A549 (cell line): ENCODE data around the gene ATG101.

Experiments used
- BCL3 ChIP-seq: fragments of >200 bp; sonication (Bioruptor Twin); formaldehyde crosslinking; IDR thresholded peaks from 3 replicates; pipeline ENCODE4 v1.6.1; 2016
- CHD2 ChIP-seq: fragments of 150-350 bp; IDR thresholded peaks from 2 replicates; pipeline ENCODE4 v1.6.1; 2014; ENCODE audit warnings: low read length; ENCODE audit not compliant: partially characterized antibody
- CTCF ChIP-seq: fragments of >200 bp; sonication (Bioruptor Twin); formaldehyde crosslinking; IDR thresholded peaks from 3 replicates; pipeline ENCODE4 v1.5.1; 2016
- HMGXB4 ChIP-seq: fragments of 250-450 bp; sonication (Bioruptor Pico); IDR thresholded peaks from 2 replicates; pipeline ENCODE4 v1.5.0; 2021; ENCODE audit warnings: mild to moderate bottlenecking, moderate library complexity, borderline replicate concordance
- JUNB ChIP-seq: fragments of >200 bp; sonication (Bioruptor Twin); formaldehyde crosslinking; IDR thresholded peaks from 2 replicates; pipeline ENCODE4 v1.6.1; 2016
- MAFK ChIP-seq: fragments of 450-650 bp; IDR thresholded peaks from 2 replicates; pipeline ENCODE4 v1.6.1; 2014; ENCODE audit not compliant: partially characterized antibody
- POLR2A ChIP-seq: IDR thresholded peaks from 2 replicates; pipeline ENCODE4 v1.6.1; 2012; ENCODE audit warnings: mild to moderate bottlenecking, low read length
- REST ChIP-seq: fragments of 200-600 bp; sonication (generic); IDR thresholded peaks from 2 replicates; pipeline ENCODE4 v1.6.1; 2016; ENCODE audit warnings: antibody characterized with exemption, mild to moderate bottlenecking, moderate library complexity
- SMC3 ChIP-seq: fragments of >200 bp; sonication (Bioruptor Twin); formaldehyde crosslinking; IDR thresholded peaks from 3 replicates; pipeline ENCODE4 v1.6.1; 2018; ENCODE audit warnings: inconsistent platforms
- ZNF302 ChIP-seq: fragments of 250-450 bp; sonication (Bioruptor Pico); IDR thresholded peaks from 2 replicates; pipeline ENCODE4 v1.9.0; 2021; ENCODE audit warnings: inconsistent platforms, mild to moderate bottlenecking, moderate library complexity

GRCh38 chr12:52074971-52075724, 5.4 kb downstream of the ATG101 start:
- no peak for TF ChIP-seq CHD2
- no peak for TF ChIP-seq HMGXB4
- no peak for TF ChIP-seq JUNB
- no peak for TF ChIP-seq CTCF
- no peak for TF ChIP-seq MAFK
- TF ChIP-seq REST: no peak
- TF ChIP-seq POLR2A: no peak
- no peak for TF ChIP-seq SMC3
- TF ChIP-seq BCL3: no peak
- TF ChIP-seq ZNF302 (CRISPR knock-in tag): no peak
